ENCODE data around the gene TBC1D1.

DNA sequence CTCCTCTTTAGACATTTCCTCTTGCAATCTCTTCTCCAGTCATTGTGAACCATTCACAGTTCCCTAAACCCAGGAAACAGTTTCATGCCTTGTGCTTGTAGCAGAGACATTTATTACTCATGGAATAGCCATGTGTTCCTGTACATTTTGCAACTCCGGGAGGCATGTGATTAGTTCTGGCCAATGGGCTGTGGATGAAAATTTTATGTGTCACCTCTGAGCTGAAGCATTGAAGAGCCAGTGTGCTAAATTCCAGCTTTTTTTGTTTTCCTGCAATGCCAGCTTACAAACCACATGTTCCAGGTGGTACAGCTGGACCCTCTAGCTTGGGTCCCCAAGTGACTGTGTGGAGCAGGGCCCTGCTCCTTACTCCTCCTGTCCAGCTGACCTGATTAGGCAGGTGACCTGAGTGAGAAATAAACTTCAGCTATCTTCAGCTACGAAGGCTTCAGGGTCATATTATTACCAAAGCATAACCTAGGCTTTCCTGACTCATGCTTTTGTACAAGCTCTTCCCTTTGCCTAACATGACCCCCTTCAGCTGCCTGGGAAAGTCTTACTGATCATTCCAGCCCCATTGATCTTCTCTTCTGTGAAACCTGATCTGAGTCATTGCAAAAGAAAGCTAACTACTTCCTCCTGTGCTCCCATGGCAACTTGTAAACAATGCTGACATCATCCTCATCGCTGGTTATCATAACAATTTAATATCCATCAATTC lies 269.8 kb downstream of the TBC1D1 start:
- TF ChIP-seq, protein P1, sequence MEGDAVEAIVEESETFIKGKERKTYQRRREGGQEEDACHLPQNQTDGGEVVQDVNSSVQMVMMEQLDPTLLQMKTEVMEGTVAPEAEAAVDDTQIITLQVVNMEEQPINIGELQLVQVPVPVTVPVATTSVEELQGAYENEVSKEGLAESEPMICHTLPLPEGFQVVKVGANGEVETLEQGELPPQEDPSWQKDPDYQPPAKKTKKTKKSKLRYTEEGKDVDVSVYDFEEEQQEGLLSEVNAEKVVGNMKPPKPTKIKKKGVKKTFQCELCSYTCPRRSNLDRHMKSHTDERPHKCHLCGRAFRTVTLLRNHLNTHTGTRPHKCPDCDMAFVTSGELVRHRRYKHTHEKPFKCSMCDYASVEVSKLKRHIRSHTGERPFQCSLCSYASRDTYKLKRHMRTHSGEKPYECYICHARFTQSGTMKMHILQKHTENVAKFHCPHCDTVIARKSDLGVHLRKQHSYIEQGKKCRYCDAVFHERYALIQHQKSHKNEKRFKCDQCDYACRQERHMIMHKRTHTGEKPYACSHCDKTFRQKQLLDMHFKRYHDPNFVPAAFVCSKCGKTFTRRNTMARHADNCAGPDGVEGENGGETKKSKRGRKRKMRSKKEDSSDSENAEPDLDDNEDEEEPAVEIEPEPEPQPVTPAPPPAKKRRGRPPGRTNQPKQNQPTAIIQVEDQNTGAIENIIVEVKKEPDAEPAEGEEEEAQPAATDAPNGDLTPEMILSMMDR (IDR thresholded peaks at IDR 0.05): no peak
- no peak for TF ChIP-seq POLR2AphosphoS5 (IDR thresholded peaks at IDR 0.05; ENCODE audit: low read depth, low read length)
- TF ChIP-seq TCF7L2 (IDR thresholded peaks at IDR 0.05; ENCODE audit: low read depth, low read length): no peak
- TF ChIP-seq SIN3A (IDR thresholded peaks at IDR 0.05; ENCODE audit: borderline replicate concordance, insufficient read depth, low read depth, low read length): no peak
- TF ChIP-seq, protein P2, sequence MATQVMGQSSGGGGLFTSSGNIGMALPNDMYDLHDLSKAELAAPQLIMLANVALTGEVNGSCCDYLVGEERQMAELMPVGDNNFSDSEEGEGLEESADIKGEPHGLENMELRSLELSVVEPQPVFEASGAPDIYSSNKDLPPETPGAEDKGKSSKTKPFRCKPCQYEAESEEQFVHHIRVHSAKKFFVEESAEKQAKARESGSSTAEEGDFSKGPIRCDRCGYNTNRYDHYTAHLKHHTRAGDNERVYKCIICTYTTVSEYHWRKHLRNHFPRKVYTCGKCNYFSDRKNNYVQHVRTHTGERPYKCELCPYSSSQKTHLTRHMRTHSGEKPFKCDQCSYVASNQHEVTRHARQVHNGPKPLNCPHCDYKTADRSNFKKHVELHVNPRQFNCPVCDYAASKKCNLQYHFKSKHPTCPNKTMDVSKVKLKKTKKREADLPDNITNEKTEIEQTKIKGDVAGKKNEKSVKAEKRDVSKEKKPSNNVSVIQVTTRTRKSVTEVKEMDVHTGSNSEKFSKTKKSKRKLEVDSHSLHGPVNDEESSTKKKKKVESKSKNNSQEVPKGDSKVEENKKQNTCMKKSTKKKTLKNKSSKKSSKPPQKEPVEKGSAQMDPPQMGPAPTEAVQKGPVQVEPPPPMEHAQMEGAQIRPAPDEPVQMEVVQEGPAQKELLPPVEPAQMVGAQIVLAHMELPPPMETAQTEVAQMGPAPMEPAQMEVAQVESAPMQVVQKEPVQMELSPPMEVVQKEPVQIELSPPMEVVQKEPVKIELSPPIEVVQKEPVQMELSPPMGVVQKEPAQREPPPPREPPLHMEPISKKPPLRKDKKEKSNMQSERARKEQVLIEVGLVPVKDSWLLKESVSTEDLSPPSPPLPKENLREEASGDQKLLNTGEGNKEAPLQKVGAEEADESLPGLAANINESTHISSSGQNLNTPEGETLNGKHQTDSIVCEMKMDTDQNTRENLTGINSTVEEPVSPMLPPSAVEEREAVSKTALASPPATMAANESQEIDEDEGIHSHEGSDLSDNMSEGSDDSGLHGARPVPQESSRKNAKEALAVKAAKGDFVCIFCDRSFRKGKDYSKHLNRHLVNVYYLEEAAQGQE (IDR thresholded peaks at IDR 0.05; ENCODE audit: insufficient read depth in 1 of 2, low read depth in 2 of 2, low read length in 1 of 2): no peak
